ENCODE results near the gene SLC6A19.

Gene SLC6A19

DNA sequence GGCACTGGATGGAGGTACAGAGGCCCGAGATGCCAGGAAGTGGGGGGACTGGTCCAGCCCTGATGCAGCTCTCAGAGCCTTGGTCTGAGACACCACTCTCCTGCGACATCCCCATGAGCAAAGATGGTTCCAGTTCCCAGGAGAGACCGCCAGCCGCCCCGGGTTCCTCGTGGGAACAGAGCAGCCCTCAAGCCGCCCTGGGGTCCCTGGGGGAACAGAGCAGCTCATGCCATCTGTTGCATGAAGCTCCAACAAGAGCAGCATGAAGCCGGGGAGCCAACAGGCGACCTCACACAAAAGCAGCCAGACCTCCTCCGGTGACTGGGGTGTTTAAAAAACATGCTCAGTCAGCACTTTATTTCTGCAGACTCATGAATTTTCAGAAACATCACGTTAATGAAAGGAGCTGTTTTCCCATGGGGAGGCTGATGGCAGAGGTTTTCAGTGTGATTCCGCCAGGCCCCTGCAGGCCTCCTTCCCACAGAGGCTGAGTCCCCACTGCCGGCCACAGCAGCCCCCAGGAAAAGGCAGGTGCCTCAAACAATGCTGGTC, 30.0 kb downstream of the SLC6A19 start:
- TF ChIP-seq POLR2AphosphoS5 (IDR thresholded peaks at IDR 0.05; ENCODE audit: low read depth, low read length) (no peak), TAF1 (IDR thresholded peaks at IDR 0.05; ENCODE audit: borderline replicate concordance, low read depth, low read length) (no peak), POLR2A (IDR thresholded peaks at IDR 0.05; ENCODE audit: low read depth, low read length) (no peak)
- DNase-seq (ENCODE audit: insufficient read length) (no peak), FAIRE-seq (no peak)

- DNase-seq (ENCODE audit: insufficient read length) (no peak), FAIRE-seq (no peak)
- TF ChIP-seq POLR2A (IDR thresholded peaks at IDR 0.05; ENCODE audit: low read depth, low read length) (no peak), POLR2AphosphoS5 (IDR thresholded peaks at IDR 0.05; ENCODE audit: low read depth, low read length) (no peak), TAF1 (IDR thresholded peaks at IDR 0.05; ENCODE audit: borderline replicate concordance, low read depth, low read length) (no peak)
Measured at GRCh38 chr5:1232780-1233179, 31.4 kb downstream of the SLC6A19 start.

GRCh38 chr5:1235379-1235778, 34.0 kb downstream of the SLC6A19 start:
- no peak for DNase-seq (ENCODE audit: insufficient read length)
- no peak for TF ChIP-seq POLR2AphosphoS5 (IDR thresholded peaks at IDR 0.05; ENCODE audit: low read depth, low read length)
- no peak for TF ChIP-seq POLR2A (IDR thresholded peaks at IDR 0.05; ENCODE audit: low read depth, low read length)
- no peak for TF ChIP-seq TAF1 (IDR thresholded peaks at IDR 0.05; ENCODE audit: borderline replicate concordance, low read depth, low read length)
- no peak for FAIRE-seq

DNA sequence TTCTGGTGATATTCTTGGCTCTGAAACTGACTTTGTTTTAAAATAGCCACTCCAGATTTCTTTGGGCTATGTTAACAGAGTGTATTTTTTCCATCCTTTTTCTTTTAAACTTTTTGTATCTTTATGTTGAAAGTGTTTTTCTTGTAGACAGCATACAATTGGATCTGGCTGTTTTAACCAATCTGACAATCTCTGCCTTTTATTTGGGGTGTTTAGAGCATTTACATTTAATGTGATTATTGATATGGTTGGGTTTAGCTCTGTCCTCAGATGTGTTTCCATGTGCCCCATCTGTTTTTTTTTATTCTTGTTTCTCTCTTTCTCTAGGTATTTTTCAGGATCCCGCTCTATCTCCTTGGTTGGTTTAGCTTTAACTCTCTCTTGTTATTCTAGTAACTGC, 34.4 kb downstream of the SLC6A19 start:
- FAIRE-seq (no peak), DNase-seq (ENCODE audit: insufficient read length) (no peak)
- TF ChIP-seq POLR2AphosphoS5 (IDR thresholded peaks at IDR 0.05; ENCODE audit: low read depth, low read length) (no peak), TAF1 (IDR thresholded peaks at IDR 0.05; ENCODE audit: borderline replicate concordance, low read depth, low read length) (no peak), POLR2A (IDR thresholded peaks at IDR 0.05; ENCODE audit: low read depth, low read length) (no peak)

- TF ChIP-seq POLR2A (IDR thresholded peaks at IDR 0.05; ENCODE audit: low read depth, low read length) (no peak), POLR2AphosphoS5 (IDR thresholded peaks at IDR 0.05; ENCODE audit: low read depth, low read length) (no peak), TAF1 (IDR thresholded peaks at IDR 0.05; ENCODE audit: borderline replicate concordance, low read depth, low read length) (no peak)
- no peak for FAIRE-seq
- DNase-seq (ENCODE audit: insufficient read length) = no peak
Measured at GRCh38 chr5:1239505-1240251, 38.3 kb downstream of the SLC6A19 start.

- DNase-seq (ENCODE audit: insufficient read length) (no peak), FAIRE-seq (no peak)
- no peak for TF ChIP-seq POLR2AphosphoS5 (IDR thresholded peaks at IDR 0.05; ENCODE audit: low read depth, low read length)
- TF ChIP-seq POLR2A (IDR thresholded peaks at IDR 0.05; ENCODE audit: low read depth, low read length) = no peak
Measured at GRCh38 chr5:1240496-1241260, 39.3 kb downstream of the SLC6A19 start.

DNA sequence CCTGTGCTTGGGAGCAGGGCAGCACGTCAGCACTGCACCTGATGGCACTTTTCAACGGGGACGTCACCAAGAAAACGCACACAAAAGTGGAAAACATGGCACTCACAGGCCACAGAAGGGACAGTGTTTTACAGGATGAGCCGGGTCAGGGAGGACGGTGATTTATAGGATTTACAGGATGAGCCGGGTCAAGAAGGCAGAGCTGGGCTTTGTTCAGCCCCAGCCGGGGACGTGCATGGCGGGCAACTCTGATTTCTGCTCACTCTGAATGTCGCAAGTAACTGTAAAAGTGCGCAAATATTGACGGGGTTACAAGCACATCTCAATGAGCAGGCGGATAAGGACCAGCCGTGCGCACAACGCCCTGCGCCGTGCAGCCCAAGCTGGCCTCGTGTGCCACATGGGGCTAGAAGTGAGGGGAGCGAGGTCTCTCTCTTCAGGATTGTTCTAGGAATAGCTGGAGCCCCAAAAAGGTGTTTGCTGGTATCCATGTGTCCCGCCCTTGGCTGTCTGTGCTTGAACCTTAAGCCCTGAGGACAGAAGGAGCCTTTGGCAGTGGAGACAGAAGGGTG, 40.2 kb downstream of the SLC6A19 start:
- FAIRE-seq = no peak
- no peak for DNase-seq (ENCODE audit: insufficient read length)
- TF ChIP-seq POLR2AphosphoS5 (IDR thresholded peaks at IDR 0.05; ENCODE audit: low read depth, low read length) = no peak
- no peak for TF ChIP-seq POLR2A (IDR thresholded peaks at IDR 0.05; ENCODE audit: low read depth, low read length)
- no peak for TF ChIP-seq TAF1 (IDR thresholded peaks at IDR 0.05; ENCODE audit: borderline replicate concordance, low read depth, low read length)

DNA sequence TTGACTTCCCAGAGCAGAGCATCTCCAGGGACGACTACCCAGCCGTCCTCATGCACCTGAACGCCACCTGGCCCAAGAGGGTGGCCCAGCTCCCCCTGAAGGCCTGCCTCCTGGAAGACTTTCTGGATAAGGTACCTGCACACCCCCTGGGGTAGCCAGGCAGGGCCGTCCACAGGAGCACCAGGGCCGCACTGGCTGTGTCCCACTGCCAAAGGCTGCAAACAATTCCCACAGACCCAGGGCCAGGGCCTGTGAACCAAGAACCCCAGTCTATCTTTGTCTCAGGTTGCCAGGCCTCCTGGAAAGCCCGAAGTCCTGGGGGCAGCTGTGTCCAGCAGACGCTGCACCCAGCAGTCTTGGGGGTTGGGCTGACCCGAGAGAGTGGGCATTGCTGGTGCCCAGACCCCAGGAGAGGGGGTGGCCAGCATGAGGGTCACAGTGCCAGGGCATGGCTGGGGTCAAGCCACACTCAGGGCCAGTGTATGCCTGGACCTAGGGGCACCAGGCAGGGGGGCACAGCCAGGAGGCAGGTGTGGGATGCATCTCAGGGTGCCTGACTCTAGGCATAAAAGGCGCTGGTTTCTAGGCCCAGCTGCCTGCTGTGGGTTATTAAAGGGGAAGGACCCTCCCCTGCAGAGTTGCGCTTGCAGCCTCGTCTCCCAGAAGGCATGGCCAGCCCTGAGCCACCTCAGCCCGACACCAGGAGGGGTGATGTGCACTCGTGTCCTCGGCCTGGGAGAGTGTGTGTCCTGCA, 41.5 kb downstream of the SLC6A19 start:
- no peak for FAIRE-seq
- no peak for DNase-seq (ENCODE audit: insufficient read length)
- TF ChIP-seq POLR2AphosphoS5 (IDR thresholded peaks at IDR 0.05; ENCODE audit: low read depth, low read length) (no peak), POLR2A (IDR thresholded peaks at IDR 0.05; ENCODE audit: low read depth, low read length) (no peak), TAF1 (IDR thresholded peaks at IDR 0.05; ENCODE audit: borderline replicate concordance, low read depth, low read length) (no peak)

- FAIRE-seq (no peak), DNase-seq (ENCODE audit: insufficient read length) (no peak)
- TF ChIP-seq POLR2A (IDR thresholded peaks at IDR 0.05; ENCODE audit: low read depth, low read length) (no peak), TAF1 (IDR thresholded peaks at IDR 0.05; ENCODE audit: borderline replicate concordance, low read depth, low read length) (no peak), POLR2AphosphoS5 (IDR thresholded peaks at IDR 0.05; ENCODE audit: low read depth, low read length) (no peak)
Measured at GRCh38 chr5:1243487-1244130, 42.2 kb downstream of the SLC6A19 start.

- no peak for TF ChIP-seq POLR2AphosphoS5 (IDR thresholded peaks at IDR 0.05; ENCODE audit: low read depth, low read length)
- no peak for TF ChIP-seq TAF1 (IDR thresholded peaks at IDR 0.05; ENCODE audit: borderline replicate concordance, low read depth, low read length)
- no peak for TF ChIP-seq POLR2A (IDR thresholded peaks at IDR 0.05; ENCODE audit: low read depth, low read length)
- FAIRE-seq (no peak), DNase-seq (ENCODE audit: insufficient read length) (no peak)
Measured at GRCh38 chr5:1244255-1244654, 42.9 kb downstream of the SLC6A19 start.

Data from GM12892 (cell line).